GM06990 (cell line): Measurements from ENCODE around the gene RLN1.

ENCODE experiments used
- DNase-seq: peaks from one replicate; pipeline ENCODE4 v3.0.0-alpha.2; 2011; ENCODE audit not compliant: insufficient read length; ENCODE audit errors: extremely low read depth
- H3K27me3 ChIP-seq: replicated peaks from 2 replicates; pipeline ENCODE4 v1.6.0; 2011; ENCODE audit warnings: low read length; ENCODE audit not compliant: control insufficient read depth, insufficient read depth
- H3K36me3 ChIP-seq: 2 replicates; pipeline ENCODE4 v1.5.1; 2011; ENCODE audit warnings: low read length; ENCODE audit not compliant: control insufficient read depth, insufficient read depth
- H3K4me3 ChIP-seq: replicated peaks from 2 replicates; pipeline ENCODE4 v1.5.1; 2011; ENCODE audit warnings: low read depth, mild to moderate bottlenecking, control low read depth, low read length
- TF ChIP-seq, protein P1 (sequence below): IDR thresholded peaks from 2 replicates; pipeline ENCODE4 v1.5.1; 2011; ENCODE audit warnings: low read length, control low read depth, mild to moderate bottlenecking, inconsistent platforms; ENCODE audit not compliant: insufficient read depth, poor library complexity, severe bottlenecking

RLN1 gene

DNA sequence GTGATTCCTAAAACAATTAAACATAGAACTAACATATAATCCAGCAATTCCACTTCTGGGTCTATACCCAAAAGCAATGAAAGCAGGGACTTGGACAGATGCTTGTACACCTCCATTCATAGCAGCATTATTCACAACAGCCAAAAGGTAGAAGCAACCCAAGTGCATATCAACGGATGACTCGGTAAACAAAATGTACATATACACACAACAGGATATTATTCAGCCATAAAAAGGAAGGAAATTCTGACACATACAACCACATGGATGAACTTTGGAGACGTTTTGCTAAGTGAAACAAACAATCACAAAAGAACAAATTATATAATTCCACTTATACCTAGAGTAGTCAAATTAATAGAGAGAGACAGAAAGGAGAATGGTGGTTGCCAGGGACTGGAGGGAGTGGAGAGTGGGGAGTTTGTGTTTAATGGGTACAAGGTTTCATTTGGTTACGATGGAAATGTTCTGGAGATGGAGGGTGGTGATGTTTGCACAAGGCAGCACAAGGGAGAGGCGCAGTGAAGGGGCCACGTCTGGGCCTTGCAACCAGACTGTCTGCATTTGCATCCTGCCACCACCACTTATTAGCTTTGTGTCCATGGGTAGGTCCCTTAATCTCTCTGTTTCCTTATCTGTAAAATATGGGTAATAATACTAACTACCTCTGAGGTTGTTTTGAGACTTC, 36.3 kb upstream of the RLN1 start:
- TF ChIP-seq, protein P1, sequence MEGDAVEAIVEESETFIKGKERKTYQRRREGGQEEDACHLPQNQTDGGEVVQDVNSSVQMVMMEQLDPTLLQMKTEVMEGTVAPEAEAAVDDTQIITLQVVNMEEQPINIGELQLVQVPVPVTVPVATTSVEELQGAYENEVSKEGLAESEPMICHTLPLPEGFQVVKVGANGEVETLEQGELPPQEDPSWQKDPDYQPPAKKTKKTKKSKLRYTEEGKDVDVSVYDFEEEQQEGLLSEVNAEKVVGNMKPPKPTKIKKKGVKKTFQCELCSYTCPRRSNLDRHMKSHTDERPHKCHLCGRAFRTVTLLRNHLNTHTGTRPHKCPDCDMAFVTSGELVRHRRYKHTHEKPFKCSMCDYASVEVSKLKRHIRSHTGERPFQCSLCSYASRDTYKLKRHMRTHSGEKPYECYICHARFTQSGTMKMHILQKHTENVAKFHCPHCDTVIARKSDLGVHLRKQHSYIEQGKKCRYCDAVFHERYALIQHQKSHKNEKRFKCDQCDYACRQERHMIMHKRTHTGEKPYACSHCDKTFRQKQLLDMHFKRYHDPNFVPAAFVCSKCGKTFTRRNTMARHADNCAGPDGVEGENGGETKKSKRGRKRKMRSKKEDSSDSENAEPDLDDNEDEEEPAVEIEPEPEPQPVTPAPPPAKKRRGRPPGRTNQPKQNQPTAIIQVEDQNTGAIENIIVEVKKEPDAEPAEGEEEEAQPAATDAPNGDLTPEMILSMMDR, result no peak
- Histone ChIP-seq H3K4me3 (no peak overlapping the region), H3K27me3 (no peaks in the 10 kb centered on the region), H3K36me3 (no peaks in the 10 kb centered on the region)
- no peak for DNase-seq

DNA sequence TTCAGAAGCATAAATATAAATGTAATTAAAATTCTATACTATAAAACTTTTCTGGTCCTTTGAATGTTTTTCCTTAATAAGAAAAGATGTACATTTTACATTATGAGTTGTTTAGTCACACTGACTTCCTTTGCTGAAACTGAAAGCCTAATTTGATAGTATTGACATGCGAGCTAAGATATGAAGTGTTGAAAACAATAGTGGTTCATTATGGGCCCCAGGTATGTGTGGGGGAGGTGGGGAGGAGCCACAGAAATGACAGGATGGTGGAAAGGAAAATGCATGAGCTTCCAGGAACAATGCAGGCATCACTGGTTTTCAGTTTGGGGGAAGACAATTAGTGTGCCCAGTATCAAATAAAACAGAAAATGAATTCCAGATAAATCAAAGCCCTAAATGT, 35.4 kb upstream of the RLN1 start:
- no peak for DNase-seq
- Histone ChIP-seq H3K4me3 (no peak overlapping the region), H3K27me3 (no peaks in the 10 kb centered on the region), H3K36me3 (no peaks in the 10 kb centered on the region)
- TF ChIP-seq, protein P1, result no peak

DNA sequence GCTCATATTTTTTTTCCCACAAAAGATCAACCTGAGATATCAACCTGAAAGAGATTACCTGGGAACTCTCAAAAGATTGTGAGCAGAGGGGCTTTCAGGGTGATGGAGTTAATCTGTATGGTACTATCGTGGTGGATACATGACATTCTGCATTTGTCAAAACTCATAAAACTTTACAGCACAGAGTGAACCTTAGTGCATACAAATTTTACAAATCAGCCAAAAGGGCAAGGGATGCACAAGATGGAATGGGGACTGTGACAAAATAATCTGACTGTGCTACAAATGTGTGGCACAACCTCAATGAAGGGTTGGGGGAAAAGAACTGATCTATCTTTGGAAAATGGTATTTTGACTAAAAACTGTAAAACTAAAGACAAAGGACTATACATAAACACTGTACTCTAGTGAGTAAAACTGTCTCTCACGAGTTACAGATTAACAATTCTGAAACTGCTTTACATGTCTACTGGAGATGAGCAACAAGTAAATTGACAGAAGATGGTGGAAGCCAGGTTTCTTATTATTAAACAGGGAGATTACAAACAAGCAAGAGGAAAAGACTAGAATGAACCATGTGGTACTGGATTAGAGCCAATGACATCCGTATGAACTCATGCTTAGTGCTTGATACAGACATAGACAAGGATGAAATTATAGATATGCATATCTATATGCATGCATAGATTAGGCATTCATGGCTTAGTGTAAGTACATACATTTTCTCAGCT, 24.8 kb upstream of the RLN1 start:
- H3K36me3 ChIP-seq, result no peaks in the 10 kb centered on the region
- peak; percentile 31 for DNase-seq
- H3K4me3 ChIP-seq, result no peak overlapping the region
- no peaks in the 10 kb centered on the region for H3K27me3 ChIP-seq
- TF ChIP-seq, protein P1, result no peak

DNA sequence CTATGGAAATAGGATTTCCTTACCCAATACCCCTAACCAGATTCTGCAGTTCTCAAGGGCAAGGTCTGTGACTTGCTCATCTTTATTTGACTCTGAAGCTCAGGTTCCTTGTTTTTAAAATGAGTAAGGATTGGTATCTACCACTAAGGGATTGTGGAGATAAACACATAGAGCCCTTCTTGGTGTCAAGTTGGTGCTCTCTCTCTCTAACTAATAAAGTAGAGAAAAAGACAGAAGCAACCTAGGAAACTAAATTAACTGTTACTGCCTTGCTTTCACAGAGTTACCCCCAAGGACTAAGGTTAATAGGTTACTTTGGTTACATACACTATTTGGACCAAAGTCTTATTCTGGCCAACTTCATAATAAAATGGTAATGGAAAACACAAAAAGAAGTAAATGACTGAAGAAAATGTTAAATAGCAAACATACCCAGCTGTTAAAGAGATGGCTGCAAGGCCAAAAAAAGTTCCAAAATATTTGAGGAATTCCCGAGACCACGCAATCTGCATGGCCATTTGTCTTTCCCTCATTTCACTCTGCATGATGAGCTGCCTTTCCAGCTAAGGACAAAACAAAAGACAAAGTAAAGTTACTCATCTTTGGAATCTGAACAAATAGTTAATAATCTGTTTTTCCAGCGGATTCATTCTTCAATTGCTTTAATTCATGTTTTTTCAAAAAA, 21.8 kb upstream of the RLN1 start:
- Histone ChIP-seq H3K4me3 (no peak overlapping the region), H3K36me3 (no peaks in the 10 kb centered on the region), H3K27me3 (no peaks in the 10 kb centered on the region)
- DNase-seq, result no peak
- TF ChIP-seq, protein P1, result no peak

DNA sequence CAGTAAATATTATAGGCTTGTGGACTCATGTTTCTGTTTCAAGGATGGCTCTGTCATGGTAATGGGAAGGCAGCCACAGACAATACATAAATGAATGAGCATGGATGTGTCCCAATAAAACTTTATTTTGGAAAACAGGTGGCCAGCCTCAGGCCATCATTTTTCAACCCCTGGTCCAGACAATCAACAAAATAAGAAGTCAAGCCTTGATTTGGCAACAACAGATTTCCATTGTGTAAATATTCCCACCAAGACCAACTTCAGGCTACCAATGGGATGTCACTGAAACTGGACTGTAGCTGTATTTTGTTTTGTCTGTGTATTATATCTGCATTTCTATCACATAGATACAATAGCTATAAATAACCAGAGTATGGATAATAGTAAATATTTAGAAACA, 20.7 kb upstream of the RLN1 start:
- no peak for DNase-seq
- Histone ChIP-seq H3K4me3 (no peak overlapping the region), H3K27me3 (no peaks in the 10 kb centered on the region), H3K36me3 (no peaks in the 10 kb centered on the region)
- TF ChIP-seq, protein P1, result no peak
